ENCODE results near the gene PACS1.

Gene PACS1

GRCh38 chr11:66050581-66051231 is 19.4 kb upstream of the PACS1 start:
- DNase-seq = peak; percentile 38

- DNase-seq = no peak
Observed at GRCh38 chr11:66051371-66051765, 18.7 kb upstream of the PACS1 start.

- peak; percentile 98 for DNase-seq
Observed at GRCh38 chr11:66051766-66052663, 18.1 kb upstream of the PACS1 start, which contains the start of gene SF3B2. Gene SF3B2 (plus strand): TSS chr11:66052364. CDS start chr11:66052385, 21 bp downstream.

- no peak for DNase-seq
Observed at GRCh38 chr11:66052664-66052982, 17.4 kb upstream of the PACS1 start.

- DNase-seq = no peak
Observed at GRCh38 chr11:66055021-66055420, 15.1 kb upstream of the PACS1 start.

- DNase-seq = no peak
Observed at GRCh38 chr11:66056501-66056900, 13.6 kb upstream of the PACS1 start.

- no peak for DNase-seq
Observed at GRCh38 chr11:66059966-66060680, 9.9 kb upstream of the PACS1 start.

GRCh38 chr11:66061268-66061667 is 8.8 kb upstream of the PACS1 start:
- DNase-seq = no peak

GRCh38 chr11:66062408-66062807 is 7.7 kb upstream of the PACS1 start:
- DNase-seq = no peak

- DNase-seq = no peak
Observed at GRCh38 chr11:66063900-66064299, 6.2 kb upstream of the PACS1 start.

GRCh38 chr11:66064571-66064970 is 5.5 kb upstream of the PACS1 start:
- DNase-seq = no peak

GRCh38 chr11:66066751-66067150 is 3.3 kb upstream of the PACS1 start:
- DNase-seq = no peak

GRCh38 chr11:66067640-66068039 is 2.4 kb upstream of the PACS1 start:
- DNase-seq = no peak

GRCh38 chr11:66068154-66068821 is 1.8 kb upstream of the PACS1 start:
- peak; percentile 92 for DNase-seq

- peak; percentile 82 for DNase-seq
Observed at GRCh38 chr11:66068923-66069714, 953 bp upstream of the PACS1 start.

GRCh38 chr11:66070604-66071380 is 720 bp downstream of the PACS1 start:
- peak; percentile 33 for DNase-seq

- DNase-seq = peak; percentile 8
Observed at GRCh38 chr11:66071381-66071801, 1.3 kb downstream of the PACS1 start.

- DNase-seq = no peak
Observed at GRCh38 chr11:66072081-66072480, 2.0 kb downstream of the PACS1 start.

- DNase-seq = no peak
Observed at GRCh38 chr11:66072518-66072917, 2.4 kb downstream of the PACS1 start.

GRCh38 chr11:66073669-66074068 is 3.6 kb downstream of the PACS1 start:
- no peak for DNase-seq

GRCh38 chr11:66075273-66075672 is 5.2 kb downstream of the PACS1 start:
- no peak for DNase-seq
